Neural cell (in vitro differentiated cells): ENCODE data around the gene SPAG7. TPM values are rescaled to one million over a fixed set of nuclear protein-coding genes. Genes with fewer than 3 reads are reported as not detected.

Experiments
- H2AFZ ChIP-seq: fragments of 200-600, 300-800 bp; sonication (generic), shearing (Covaris generic); 2 replicates; pipeline ENCODE4 v1.6.0; 2014; ENCODE audit warnings: low read depth, mild to moderate bottlenecking, antibody characterized with exemption, low read length, moderate library complexity
- H3F3A ChIP-seq: fragments of 200-600 bp; shearing (Covaris generic); 2 replicates; pipeline ENCODE4 v1.6.1; 2016; ENCODE audit warnings: mild to moderate bottlenecking, moderate library complexity, mixed read lengths, antibody characterized with exemption, low read length; ENCODE audit not compliant: insufficient read depth, poor library complexity, severe bottlenecking
- H3K27ac ChIP-seq: fragments of 200-600, 300-800 bp; sonication (generic), shearing (Covaris generic); 2 replicates; pipeline ENCODE4 v1.5.1; 2014; ENCODE audit warnings: mild to moderate bottlenecking, low read length, moderate library complexity
- H3K27me3 ChIP-seq: fragments of 300-800, 200-600 bp; sonication (generic), shearing (Covaris generic); 2 replicates; pipeline ENCODE4 v1.6.0; 2014; ENCODE audit warnings: mild to moderate bottlenecking, low read depth, low read length, moderate library complexity; ENCODE audit not compliant: insufficient read depth
- H3K36me3 ChIP-seq: fragments of 300-800, 200-600 bp; sonication (generic), shearing (Covaris generic); 2 replicates; pipeline ENCODE4 v1.5.1; 2014; ENCODE audit warnings: mild to moderate bottlenecking, antibody characterized with exemption, low read length, moderate library complexity; ENCODE audit not compliant: insufficient read depth
- H3K4me2 ChIP-seq: fragments of 300-800, 200-600 bp; sonication (generic), shearing (Covaris generic); 2 replicates; pipeline ENCODE4 v1.6.0; 2014; ENCODE audit warnings: mild to moderate bottlenecking, low read length
- H3K4me3 ChIP-seq: fragments of 300-800, 200-600 bp; sonication (generic), shearing (Covaris generic); 2 replicates; pipeline ENCODE4 v1.5.1; 2014; ENCODE audit warnings: mild to moderate bottlenecking, low read length, moderate library complexity
- H3K79me2 ChIP-seq: fragments of 200-600 bp; shearing (Covaris generic); replicated peaks from 2 replicates; pipeline ENCODE4 v1.6.0; 2014; ENCODE audit warnings: mild to moderate bottlenecking, low read length, moderate library complexity; ENCODE audit not compliant: insufficient read depth
- H3K9ac ChIP-seq: fragments of 300-800, 200-600 bp; sonication (generic), shearing (Covaris generic); 2 replicates; pipeline ENCODE4 v1.6.1; 2016; ENCODE audit warnings: mild to moderate bottlenecking, low read length, mixed read lengths
- H3K9me2 ChIP-seq: fragments of 200-600 bp; shearing (Covaris generic); 2 replicates; pipeline ENCODE4 v1.6.1; 2016; ENCODE audit warnings: mild to moderate bottlenecking, low read length, mixed read lengths; ENCODE audit not compliant: insufficient read depth
- H3K9me3 ChIP-seq: fragments of 200-600, 300-800 bp; sonication (generic), shearing (Covaris generic); 2 replicates; pipeline ENCODE4 v1.6.1; 2016; ENCODE audit warnings: mild to moderate bottlenecking, mixed run types, low read length, moderate library complexity, mixed read lengths
- H4K20me1 ChIP-seq: fragments of 200-600 bp; shearing (Covaris generic); 2 replicates; pipeline ENCODE4 v1.6.1; 2016; ENCODE audit warnings: mild to moderate bottlenecking, mixed run types; ENCODE audit not compliant: insufficient read depth
- EP300 ChIP-seq: fragments of 450-650 bp; conservative IDR thresholded peaks from 2 replicates; pipeline ENCODE4 v1.6.1; 2014; ENCODE audit warnings: antibody characterized with exemption, mild to moderate bottlenecking, moderate library complexity; ENCODE audit not compliant: poor library complexity, severe bottlenecking
- EZH2 ChIP-seq: fragments of 200-600, 300-800 bp; shearing (Covaris generic), sonication (generic); IDR thresholded peaks from 2 replicates; pipeline ENCODE4 v1.6.1; 2014; ENCODE audit warnings: antibody characterized with exemption, low read length, borderline replicate concordance, mild to moderate bottlenecking; ENCODE audit not compliant: insufficient read depth, poor library complexity, severe bottlenecking
- MXI1 ChIP-seq: fragments of 450-650 bp; conservative IDR thresholded peaks from 2 replicates; pipeline ENCODE4 v1.6.1; 2014; ENCODE audit warnings: antibody characterized with exemption, mild to moderate bottlenecking; ENCODE audit not compliant: poor library complexity, severe bottlenecking
- POLR2AphosphoS5 ChIP-seq: IDR thresholded peaks from 2 replicates; pipeline ENCODE4 v1.6.1; 2012
- RAD21 ChIP-seq: fragments of 450-650 bp; conservative IDR thresholded peaks from 2 replicates; pipeline ENCODE4 v1.6.1; 2014; ENCODE audit warnings: antibody characterized with exemption, mild to moderate bottlenecking, moderate library complexity
- SMC3 ChIP-seq: fragments of 450-650 bp; conservative IDR thresholded peaks from 2 replicates; pipeline ENCODE4 v1.6.1; 2014; ENCODE audit warnings: antibody characterized with exemption, mild to moderate bottlenecking, moderate library complexity; ENCODE audit not compliant: poor library complexity
- TAF1 ChIP-seq: IDR thresholded peaks from 2 replicates; pipeline ENCODE4 v1.6.1; 2012; ENCODE audit warnings: low read depth
- polyA minus RNA-seq: library from RNA; depleted of rRNA, polyadenylated mRNA; stranded (reverse); fragments of >200 nt; gene quantifications from 2 replicates; pipeline ENCODE4 v1.2.3, GENCODE V29; 2014
- polyA plus RNA-seq: library from polyadenylated mRNA; depleted of rRNA; stranded (reverse); fragments of >200 nt; gene quantifications from 2 replicates; pipeline ENCODE4 v1.2.3, GENCODE V29; 2014
- TF ChIP-seq, protein P1 (sequence below): IDR thresholded peaks from 2 replicates; pipeline ENCODE4 v1.6.1; 2012; ENCODE audit warnings: borderline replicate concordance
- TF ChIP-seq, protein P2 (sequence below): fragments of 450-650 bp; IDR thresholded peaks from 2 replicates; pipeline ENCODE4 v1.5.1; 2014; ENCODE audit warnings: antibody characterized with exemption, mild to moderate bottlenecking, moderate library complexity; ENCODE audit not compliant: poor library complexity, severe bottlenecking

The SPAG7 gene, protein sequence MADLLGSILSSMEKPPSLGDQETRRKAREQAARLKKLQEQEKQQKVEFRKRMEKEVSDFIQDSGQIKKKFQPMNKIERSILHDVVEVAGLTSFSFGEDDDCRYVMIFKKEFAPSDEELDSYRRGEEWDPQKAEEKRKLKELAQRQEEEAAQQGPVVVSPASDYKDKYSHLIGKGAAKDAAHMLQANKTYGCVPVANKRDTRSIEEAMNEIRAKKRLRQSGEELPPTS
- polyA plus RNA-seq (66.4 and 67.7 TPM in 2 replicates), polyA minus RNA-seq (27.5 and 32.4 TPM in 2 replicates)

DNA sequence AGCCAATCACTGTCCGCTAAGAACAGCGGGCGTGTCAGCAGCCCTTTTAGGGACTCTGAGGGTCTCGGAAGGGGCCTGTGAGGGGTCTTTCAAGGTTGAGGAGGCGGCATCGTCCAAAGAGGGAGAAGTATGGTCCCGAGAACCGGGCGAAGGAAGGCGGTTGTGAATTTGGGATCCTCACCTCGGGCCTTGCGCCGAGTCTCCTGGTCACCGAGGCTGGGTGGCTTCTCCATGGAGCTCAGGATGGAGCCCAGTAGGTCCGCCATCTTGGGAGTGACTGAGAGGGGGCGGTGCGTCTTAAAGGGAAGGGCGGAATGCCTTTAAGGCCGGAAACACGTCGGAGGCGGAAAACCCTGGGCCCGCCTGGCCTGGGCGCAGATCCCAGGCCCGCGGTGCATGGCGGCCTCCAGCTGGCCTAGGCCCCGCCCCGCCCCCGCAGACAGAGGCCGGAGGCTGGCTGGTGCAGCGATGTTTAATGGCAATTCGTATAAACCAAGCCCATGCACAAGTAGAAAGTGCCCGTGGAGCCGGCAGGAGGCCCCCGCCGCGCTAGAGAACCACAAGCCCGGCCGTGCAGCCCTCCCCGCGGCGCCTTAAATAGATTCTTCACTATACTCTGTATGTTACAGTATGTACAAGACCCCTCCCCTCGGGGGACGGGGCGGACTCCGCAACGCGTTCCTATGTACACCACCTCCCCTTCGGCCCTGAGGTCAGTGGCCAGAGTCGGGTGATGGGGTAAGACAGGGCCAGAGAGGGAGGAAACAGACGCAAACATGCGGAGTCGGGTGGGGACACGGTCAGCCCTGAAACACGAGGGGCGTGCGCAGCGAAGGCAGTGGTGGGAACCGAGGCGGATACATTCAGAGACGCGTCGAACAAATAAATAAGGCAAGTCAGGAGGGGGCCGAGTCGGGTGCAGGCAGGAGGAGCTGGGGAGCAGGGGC is at the start of gene SPAG7:
TSS of gene SPAG7 (minus strand) at position 279 of the 947 bp plus-strand sequence. CDS start at position 266, 13 bp downstream.
- Histone ChIP-seq H4K20me1 (no peaks in the 10 kb centered on the region), H2AFZ (peak within 1 kb of the TSS; percentile 65), H3K79me2 (no peaks in the 10 kb centered on the region), H3K4me3 (peak within 1 kb of the TSS; percentile 71), H3K9ac (peak within 1 kb of the TSS; percentile 89), H3F3A (peaks cover 9% of the 10 kb centered on the region), H3K4me2 (peak within 1 kb of the TSS; percentile 86), H3K9me2 (no peaks in the 10 kb centered on the region), H3K9me3 (no peaks in the 10 kb centered on the region), H3K27ac (peak within 1 kb of the TSS; percentile 97), H3K27me3 (no peaks in the 10 kb centered on the region), H3K36me3 (no peaks in the 10 kb centered on the region)
- peak; percentile 73 for TF ChIP-seq EP300
- peak; percentile 97 for TF ChIP-seq POLR2AphosphoS5
- TF ChIP-seq MXI1: peak; percentile 77
- TF ChIP-seq, protein P1, sequence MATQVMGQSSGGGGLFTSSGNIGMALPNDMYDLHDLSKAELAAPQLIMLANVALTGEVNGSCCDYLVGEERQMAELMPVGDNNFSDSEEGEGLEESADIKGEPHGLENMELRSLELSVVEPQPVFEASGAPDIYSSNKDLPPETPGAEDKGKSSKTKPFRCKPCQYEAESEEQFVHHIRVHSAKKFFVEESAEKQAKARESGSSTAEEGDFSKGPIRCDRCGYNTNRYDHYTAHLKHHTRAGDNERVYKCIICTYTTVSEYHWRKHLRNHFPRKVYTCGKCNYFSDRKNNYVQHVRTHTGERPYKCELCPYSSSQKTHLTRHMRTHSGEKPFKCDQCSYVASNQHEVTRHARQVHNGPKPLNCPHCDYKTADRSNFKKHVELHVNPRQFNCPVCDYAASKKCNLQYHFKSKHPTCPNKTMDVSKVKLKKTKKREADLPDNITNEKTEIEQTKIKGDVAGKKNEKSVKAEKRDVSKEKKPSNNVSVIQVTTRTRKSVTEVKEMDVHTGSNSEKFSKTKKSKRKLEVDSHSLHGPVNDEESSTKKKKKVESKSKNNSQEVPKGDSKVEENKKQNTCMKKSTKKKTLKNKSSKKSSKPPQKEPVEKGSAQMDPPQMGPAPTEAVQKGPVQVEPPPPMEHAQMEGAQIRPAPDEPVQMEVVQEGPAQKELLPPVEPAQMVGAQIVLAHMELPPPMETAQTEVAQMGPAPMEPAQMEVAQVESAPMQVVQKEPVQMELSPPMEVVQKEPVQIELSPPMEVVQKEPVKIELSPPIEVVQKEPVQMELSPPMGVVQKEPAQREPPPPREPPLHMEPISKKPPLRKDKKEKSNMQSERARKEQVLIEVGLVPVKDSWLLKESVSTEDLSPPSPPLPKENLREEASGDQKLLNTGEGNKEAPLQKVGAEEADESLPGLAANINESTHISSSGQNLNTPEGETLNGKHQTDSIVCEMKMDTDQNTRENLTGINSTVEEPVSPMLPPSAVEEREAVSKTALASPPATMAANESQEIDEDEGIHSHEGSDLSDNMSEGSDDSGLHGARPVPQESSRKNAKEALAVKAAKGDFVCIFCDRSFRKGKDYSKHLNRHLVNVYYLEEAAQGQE: peak; percentile 97
- peak; percentile 98 for TF ChIP-seq TAF1
- no peak for TF ChIP-seq EZH2
- TF ChIP-seq SMC3: peak; percentile 43
- TF ChIP-seq, protein P2, sequence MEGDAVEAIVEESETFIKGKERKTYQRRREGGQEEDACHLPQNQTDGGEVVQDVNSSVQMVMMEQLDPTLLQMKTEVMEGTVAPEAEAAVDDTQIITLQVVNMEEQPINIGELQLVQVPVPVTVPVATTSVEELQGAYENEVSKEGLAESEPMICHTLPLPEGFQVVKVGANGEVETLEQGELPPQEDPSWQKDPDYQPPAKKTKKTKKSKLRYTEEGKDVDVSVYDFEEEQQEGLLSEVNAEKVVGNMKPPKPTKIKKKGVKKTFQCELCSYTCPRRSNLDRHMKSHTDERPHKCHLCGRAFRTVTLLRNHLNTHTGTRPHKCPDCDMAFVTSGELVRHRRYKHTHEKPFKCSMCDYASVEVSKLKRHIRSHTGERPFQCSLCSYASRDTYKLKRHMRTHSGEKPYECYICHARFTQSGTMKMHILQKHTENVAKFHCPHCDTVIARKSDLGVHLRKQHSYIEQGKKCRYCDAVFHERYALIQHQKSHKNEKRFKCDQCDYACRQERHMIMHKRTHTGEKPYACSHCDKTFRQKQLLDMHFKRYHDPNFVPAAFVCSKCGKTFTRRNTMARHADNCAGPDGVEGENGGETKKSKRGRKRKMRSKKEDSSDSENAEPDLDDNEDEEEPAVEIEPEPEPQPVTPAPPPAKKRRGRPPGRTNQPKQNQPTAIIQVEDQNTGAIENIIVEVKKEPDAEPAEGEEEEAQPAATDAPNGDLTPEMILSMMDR: peak; percentile 5
- TF ChIP-seq RAD21: peak; percentile 55

DNA sequence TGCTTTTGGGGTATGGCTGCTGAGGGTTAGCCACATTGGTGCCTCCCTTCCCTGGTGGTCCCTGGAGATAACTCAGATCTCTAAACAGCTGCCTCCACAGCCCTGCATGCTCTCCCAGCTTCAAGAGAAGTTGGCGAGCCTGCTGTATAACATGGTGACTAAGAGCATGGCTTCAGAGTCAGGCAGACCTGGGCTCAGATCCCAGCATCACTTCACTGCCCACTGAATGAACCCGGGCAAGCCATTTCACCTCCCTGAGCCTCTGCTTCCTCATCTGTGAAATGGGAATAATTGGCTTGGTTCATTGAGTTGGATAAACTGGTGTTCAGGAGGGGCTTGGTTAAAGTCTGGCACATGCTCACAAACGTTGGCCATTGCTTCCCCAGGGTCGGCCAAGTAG is 46.7 kb upstream of the SPAG7 start:
- no peak for TF ChIP-seq EZH2
- TF ChIP-seq, protein P2: no peak
- no peak for TF ChIP-seq POLR2AphosphoS5
- TF ChIP-seq TAF1: no peak
- TF ChIP-seq MXI1: no peak
- no peak for TF ChIP-seq EP300
- TF ChIP-seq SMC3: no peak
- TF ChIP-seq, protein P1: no peak
- TF ChIP-seq RAD21: no peak
- H3K27me3 ChIP-seq: no peaks in the 10 kb centered on the region
- no peaks in the 10 kb centered on the region for H4K20me1 ChIP-seq
- H2AFZ ChIP-seq: no peak overlapping the region
- no peaks in the 10 kb centered on the region for H3K79me2 ChIP-seq
- H3K9me2 ChIP-seq: no peaks in the 10 kb centered on the region
- no peak overlapping the region for H3K4me2 ChIP-seq
- no peaks in the 10 kb centered on the region for H3F3A ChIP-seq
- no peak overlapping the region for H3K9ac ChIP-seq
- H3K9me3 ChIP-seq: no peaks in the 10 kb centered on the region
- H3K27ac ChIP-seq: no peak overlapping the region
- no peaks in the 10 kb centered on the region for H3K36me3 ChIP-seq
- H3K4me3 ChIP-seq: no peak overlapping the region
